Tibial nerve (tissue), 4 donors: ENCODE data around the gene CCDC57. TPM values are rescaled to one million over a fixed set of nuclear protein-coding genes. Genes with fewer than 3 reads are reported as not detected.

Source experiments
- DNase-seq, 2 donors: peaks; one replicate each; pipeline ENCODE4 v3.0.0-alpha.2; 2019; ENCODE audit warnings: low spot score in 2 of 2
- H3K27ac ChIP-seq, 4 donors: fragments of 200-600 bp; sonication (generic) in 3 of 4; one replicate each; pipeline ENCODE4 v1.5.1; 2017 to 2019; ENCODE audit warnings: mild to moderate bottlenecking in 1 of 4
- H3K27me3 ChIP-seq, 2 donors: fragments of 200-600 bp; sonication (generic) in 1 of 2; one replicate each; pipeline versions ENCODE4 v1.5.1 to v1.6.0; 2017 to 2019
- H3K36me3 ChIP-seq, 3 donors: fragments of 200-600 bp; sonication (generic); one replicate each; pipeline ENCODE4 v1.5.1; 2018 to 2019
- H3K4me1 ChIP-seq, 4 donors: fragments of 200-600 bp; sonication (generic) in 3 of 4; one replicate each; pipeline ENCODE4 v1.5.1; 2017 to 2019
- H3K4me3 ChIP-seq, 4 donors: fragments of 200-600 bp; sonication (generic) in 3 of 4; one replicate each; pipeline ENCODE4 v1.5.1; 2017 to 2019; ENCODE audit warnings: mild to moderate bottlenecking in 1 of 4, moderate library complexity in 1 of 4
- H3K9me3 ChIP-seq, 4 donors: fragments of 200-600 bp; sonication (generic) in 3 of 4; one replicate each; pipeline ENCODE4 v1.5.1; 2017 to 2019
- CTCF ChIP-seq, 5 experiments: fragments of 200-600 bp in 3 of 5; fragments of 450-650 bp in 2 of 5; sonication (generic) in 3 of 5; IDR thresholded peaks; one replicate each; pipeline ENCODE4 v1.5.1; 2016 to 2019; ENCODE audit warnings: antibody characterized with exemption in 5 of 5, mild to moderate bottlenecking in 3 of 5, moderate library complexity in 2 of 5
- EP300 ChIP-seq, 2 donors: sonication (generic); formaldehyde crosslinking; IDR thresholded peaks; one replicate each; pipeline ENCODE4 v1.6.1; 2017; ENCODE audit warnings: antibody characterized with exemption in 2 of 2, mild to moderate bottlenecking in 1 of 2
- POLR2A ChIP-seq, 2 donors: fragments of 450-650 bp; IDR thresholded peaks; one replicate each; pipeline ENCODE4 v1.6.1; 2017; ENCODE audit warnings: antibody characterized with exemption in 2 of 2, mild to moderate bottlenecking in 2 of 2, moderate library complexity in 2 of 2
- WGBS, 2 donors: methylation state at CpG; one replicate each; pipeline ENCODE4 v1.1.5; 2018; 5-methylcytosine and 5-hydroxymethylcytosine counted together
- total RNA-seq, 4 donors: library from RNA; depleted of rRNA; stranded (reverse); fragments of >200 nt; gene quantifications; one replicate each; pipeline ENCODE4 v1.1.0, GENCODE V29; 2016

Gene CCDC57
- total RNA-seq, 4 donors from 2014 or later, result 33.5 to 91.2 (median 47.9) TPM

GRCh38 chr17:82077617-82078358 is 134.9 kb downstream of the CCDC57 start:
- TF ChIP-seq EP300 (IDR thresholded peaks at IDR 0.05), result no peak
- no peak for TF ChIP-seq POLR2A (IDR thresholded peaks at IDR 0.05)
- TF ChIP-seq CTCF (IDR thresholded peaks at IDR 0.05), result no peak
- Histone ChIP-seq H3K27ac (peak overlapping the region in 3 of 4 donors; percentile 0 to 77 (median 72)), H3K36me3 (peaks cover 0 to 46% (median 13%) of the 10 kb centered on the region in 3 donors), H3K27me3 (no peaks in the 10 kb centered on the region), H3K9me3 (no peaks in the 10 kb centered on the region), H3K4me3 (no peak overlapping the region), H3K4me1 (peaks cover 0 to 22% (median 5%) of the 10 kb centered on the region in 4 donors)
- peak; percentile 55 to 68 for DNase-seq
- WGBS, 2 donors, result 46 to 48% methylated on average over 28 of the region's 28 CpGs

- no peaks in the 10 kb centered on the region for H3K27me3 ChIP-seq
- H3K4me1 ChIP-seq, result peaks cover 0 to 22% (median 5%) of the 10 kb centered on the region in 4 donors
- H3K27ac ChIP-seq, result peak overlapping the region in 2 of 4 donors; percentile 72 to 77
- no peak for DNase-seq
- H3K36me3 ChIP-seq, result peaks cover 0 to 38% (median 8%) of the 10 kb centered on the region in 3 donors
- TF ChIP-seq EP300 (IDR thresholded peaks at IDR 0.05) (no peak), POLR2A (IDR thresholded peaks at IDR 0.05) (no peak), CTCF (IDR thresholded peaks at IDR 0.05) (peak in 1 of 5 experiments; percentile 17)
- WGBS, 2 donors, result 51 to 58% methylated on average over 15 of the region's 21 CpGs
- H3K9me3 ChIP-seq, result no peaks in the 10 kb centered on the region
- no peak overlapping the region for H3K4me3 ChIP-seq
Measured at GRCh38 chr17:82076785-82077591, 135.7 kb downstream of the CCDC57 start.

GRCh38 chr17:82076018-82076784 is 136.4 kb downstream of the CCDC57 start:
- DNase-seq, result no peak
- peaks cover 0 to 22% (median 5%) of the 10 kb centered on the region in 4 donors for H3K4me1 ChIP-seq
- H3K4me3 ChIP-seq, result no peak overlapping the region
- no peaks in the 10 kb centered on the region for H3K9me3 ChIP-seq
- TF ChIP-seq POLR2A (IDR thresholded peaks at IDR 0.05) (no peak), EP300 (IDR thresholded peaks at IDR 0.05) (no peak), CTCF (IDR thresholded peaks at IDR 0.05) (no peak)
- H3K27ac ChIP-seq, result no peak overlapping the region
- WGBS, 2 donors, result 78 to 81% methylated on average over 25 of the region's 25 CpGs
- peaks cover 0 to 30% (median 6%) of the 10 kb centered on the region in 3 donors for H3K36me3 ChIP-seq
- no peaks in the 10 kb centered on the region for H3K27me3 ChIP-seq

GRCh38 chr17:82073446-82073845 is 139.2 kb downstream of the CCDC57 start:
- H3K27me3 ChIP-seq, result no peaks in the 10 kb centered on the region
- WGBS, 2 donors, result 83 to 91% methylated on average over 9 of the region's 9 CpGs
- H3K4me1 ChIP-seq, result peaks cover 0 to 15% (median 4%) of the 10 kb centered on the region in 4 donors
- no peak for DNase-seq
- no peak overlapping the region for H3K4me3 ChIP-seq
- peaks cover 0 to 2% (median 0%) of the 10 kb centered on the region in 3 donors for H3K36me3 ChIP-seq
- no peaks in the 10 kb centered on the region for H3K9me3 ChIP-seq
- H3K27ac ChIP-seq, result no peak overlapping the region
- TF ChIP-seq POLR2A (IDR thresholded peaks at IDR 0.05) (no peak), CTCF (IDR thresholded peaks at IDR 0.05) (no peak)
